HepG2 (cell line): Measurements from ENCODE around the gene SOX5. TPM values are rescaled to one million over a fixed set of nuclear protein-coding genes. Genes with fewer than 3 reads are reported as not detected.

ENCODE experiments used
- BORCS8-MEF2B ChIP-seq: sonication (generic); formaldehyde crosslinking; IDR thresholded peaks from 2 replicates; pipeline ENCODE4 v1.8.0; 2022; ENCODE audit warnings: mild to moderate bottlenecking, missing genetic modification reagents
- JDP2 ChIP-seq: sonication (generic); formaldehyde crosslinking; IDR thresholded peaks from 2 replicates; pipeline ENCODE4 v1.8.1; 2022; ENCODE audit warnings: missing genetic modification reagents, borderline replicate concordance
- MEIS1 ChIP-seq: sonication (generic); formaldehyde crosslinking; IDR thresholded peaks from 2 replicates; pipeline ENCODE4 v1.9.0; 2021; ENCODE audit warnings: mild to moderate bottlenecking, missing genetic modification reagents, moderate library complexity, borderline replicate concordance
- MEIS2 ChIP-seq: sonication (generic); formaldehyde crosslinking; IDR thresholded peaks from 2 replicates; pipeline ENCODE4 v1.9.0; 2021; ENCODE audit warnings: mild to moderate bottlenecking, missing genetic modification reagents
- PHF20 ChIP-seq: sonication (generic); formaldehyde crosslinking; IDR thresholded peaks from 2 replicates; pipeline ENCODE4 v1.5.0; 2020; ENCODE audit warnings: mild to moderate bottlenecking, missing genetic modification reagents
- TEAD2 ChIP-seq: sonication (generic); formaldehyde crosslinking; IDR thresholded peaks from 2 replicates; pipeline ENCODE4 v1.9.0; 2021; ENCODE audit warnings: missing genetic modification reagents
- TOE1 ChIP-seq: sonication (generic); formaldehyde crosslinking; IDR thresholded peaks from 2 replicates; pipeline ENCODE4 v1.4.0; 2020; ENCODE audit warnings: mild to moderate bottlenecking, missing genetic modification reagents
- ZNF543 ChIP-seq: sonication (generic); formaldehyde crosslinking; IDR thresholded peaks from 2 replicates; pipeline ENCODE4 v1.4.0; 2020; ENCODE audit warnings: mild to moderate bottlenecking, missing genetic modification reagents
- polyA plus RNA-seq, 8 experiments: library from polyadenylated mRNA; depleted of rRNA in 3 of 8; stranded (reverse) in 7 of 8; unstranded in 1 of 8; fragments of >200 nt; fragmentation: Illumina TruSeq in 4 of 8; extraction: Trizol in 4 of 8; gene quantifications; 2 replicates each; pipeline versions ENCODE4 v1.2.1 to v1.2.3, GENCODE V29; 2011 to 2016; ENCODE audit warnings: low read depth in 4 of 8, missing spikeins in 1 of 8, mixed read lengths in 1 of 8; ENCODE audit not compliant: insufficient read depth in 1 of 8
- total RNA-seq, 5 experiments: library from RNA; depleted of rRNA; stranded (reverse); fragments of >200 nt; fragmentation: Illumina TruSeq; extraction: Trizol; gene quantifications; 2 replicates each; pipeline ENCODE4 v1.2.3, GENCODE V29; 2016; ENCODE audit warnings: low read depth in 1 of 5
- TF ChIP-seq, protein P1 (sequence below): sonication (generic); formaldehyde crosslinking; IDR thresholded peaks from 2 replicates; pipeline ENCODE4 v1.4.0; 2020; ENCODE audit warnings: missing genetic modification reagents
- TF ChIP-seq, protein P2 (sequence below): sonication (generic); formaldehyde crosslinking; IDR thresholded peaks from 2 replicates; pipeline ENCODE4 v1.4.0; 2020; ENCODE audit warnings: missing genetic modification reagents
- TF ChIP-seq, protein P3 (sequence below): sonication (generic); formaldehyde crosslinking; IDR thresholded peaks from 2 replicates; pipeline ENCODE4 v1.8.1; 2023; ENCODE audit warnings: mild to moderate bottlenecking, missing genetic modification reagents
- TF ChIP-seq, protein P4 (sequence below): sonication (generic); formaldehyde crosslinking; IDR thresholded peaks from 2 replicates; pipeline ENCODE4 v1.4.0; 2020; ENCODE audit warnings: low read depth, missing genetic modification reagents
- TF ChIP-seq, protein P5 (sequence below): sonication (generic); formaldehyde crosslinking; IDR thresholded peaks from 2 replicates; pipeline ENCODE4 v1.4.0; 2020; ENCODE audit warnings: missing genetic modification reagents, borderline replicate concordance

SOX5 gene
- total and polyA plus RNA-seq, 2 of the 13 experiments (the other 11 are each of a cell fraction or from before 2014, with no cell fraction given): 18.5 to 76.4 TPM

DNA sequence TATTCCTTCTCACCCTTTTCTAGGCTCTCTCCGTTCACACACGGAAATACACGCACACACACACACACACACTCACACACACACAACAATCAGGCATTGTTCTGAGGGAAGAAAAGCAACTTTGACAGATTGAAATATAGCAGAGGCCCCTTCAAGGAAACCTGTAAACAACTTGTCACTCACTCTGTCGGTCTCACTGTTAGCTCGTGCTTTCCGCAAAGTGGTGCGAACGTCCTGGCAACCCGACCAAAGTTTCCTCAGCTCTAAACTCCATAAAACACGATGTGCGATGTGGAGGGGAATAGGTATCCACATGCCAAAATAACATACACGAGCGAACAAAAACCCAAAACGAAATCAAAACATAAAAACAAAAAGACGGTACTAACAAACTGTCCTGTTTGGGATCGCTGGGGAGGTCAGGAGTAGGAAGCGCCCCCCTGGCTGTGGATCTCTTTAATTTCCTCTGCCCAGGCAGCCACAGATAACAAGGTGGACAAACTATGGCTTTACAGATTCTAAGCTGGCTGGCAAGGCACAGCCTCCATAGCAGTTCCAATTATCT, 822 bp upstream of the SOX5 start (continued):
- TF ChIP-seq TOE1 (CRISPR knock-in tag): no peak
- TF ChIP-seq, protein P1, sequence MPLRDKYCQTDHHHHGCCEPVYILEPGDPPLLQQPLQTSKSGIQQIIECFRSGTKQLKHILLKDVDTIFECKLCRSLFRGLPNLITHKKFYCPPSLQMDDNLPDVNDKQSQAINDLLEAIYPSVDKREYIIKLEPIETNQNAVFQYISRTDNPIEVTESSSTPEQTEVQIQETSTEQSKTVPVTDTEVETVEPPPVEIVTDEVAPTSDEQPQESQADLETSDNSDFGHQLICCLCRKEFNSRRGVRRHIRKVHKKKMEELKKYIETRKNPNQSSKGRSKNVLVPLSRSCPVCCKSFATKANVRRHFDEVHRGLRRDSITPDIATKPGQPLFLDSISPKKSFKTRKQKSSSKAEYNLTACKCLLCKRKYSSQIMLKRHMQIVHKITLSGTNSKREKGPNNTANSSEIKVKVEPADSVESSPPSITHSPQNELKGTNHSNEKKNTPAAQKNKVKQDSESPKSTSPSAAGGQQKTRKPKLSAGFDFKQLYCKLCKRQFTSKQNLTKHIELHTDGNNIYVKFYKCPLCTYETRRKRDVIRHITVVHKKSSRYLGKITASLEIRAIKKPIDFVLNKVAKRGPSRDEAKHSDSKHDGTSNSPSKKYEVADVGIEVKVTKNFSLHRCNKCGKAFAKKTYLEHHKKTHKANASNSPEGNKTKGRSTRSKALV (CRISPR knock-in tag): 0 out of 2 replicates have a peak, but pooled peaks have one; percentile 66
- TF ChIP-seq, protein P2, sequence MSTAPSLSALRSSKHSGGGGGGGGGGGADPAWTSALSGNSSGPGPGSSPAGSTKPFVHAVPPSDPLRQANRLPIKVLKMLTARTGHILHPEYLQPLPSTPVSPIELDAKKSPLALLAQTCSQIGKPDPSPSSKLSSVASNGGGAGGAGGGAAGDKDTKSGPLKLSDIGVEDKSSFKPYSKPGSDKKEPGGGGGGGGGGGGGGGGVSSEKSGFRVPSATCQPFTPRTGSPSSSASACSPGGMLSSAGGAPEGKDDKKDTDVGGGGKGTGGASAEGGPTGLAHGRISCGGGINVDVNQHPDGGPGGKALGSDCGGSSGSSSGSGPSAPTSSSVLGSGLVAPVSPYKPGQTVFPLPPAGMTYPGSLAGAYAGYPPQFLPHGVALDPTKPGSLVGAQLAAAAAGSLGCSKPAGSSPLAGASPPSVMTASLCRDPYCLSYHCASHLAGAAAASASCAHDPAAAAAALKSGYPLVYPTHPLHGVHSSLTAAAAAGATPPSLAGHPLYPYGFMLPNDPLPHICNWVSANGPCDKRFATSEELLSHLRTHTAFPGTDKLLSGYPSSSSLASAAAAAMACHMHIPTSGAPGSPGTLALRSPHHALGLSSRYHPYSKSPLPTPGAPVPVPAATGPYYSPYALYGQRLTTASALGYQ (CRISPR knock-in tag): peak; percentile 28; the same call in 1 of the 2 replicates
- peak; percentile 59; the same call in 1 of the 2 replicates for TF ChIP-seq ZNF543 (CRISPR knock-in tag)
- TF ChIP-seq MEIS2: peak; percentile 47; the same call in 1 of the 2 replicates
- 0 out of 2 replicates have a peak, but pooled peaks have one; percentile 42 for TF ChIP-seq MEIS1 (CRISPR knock-in tag)
- TF ChIP-seq, protein P3, sequence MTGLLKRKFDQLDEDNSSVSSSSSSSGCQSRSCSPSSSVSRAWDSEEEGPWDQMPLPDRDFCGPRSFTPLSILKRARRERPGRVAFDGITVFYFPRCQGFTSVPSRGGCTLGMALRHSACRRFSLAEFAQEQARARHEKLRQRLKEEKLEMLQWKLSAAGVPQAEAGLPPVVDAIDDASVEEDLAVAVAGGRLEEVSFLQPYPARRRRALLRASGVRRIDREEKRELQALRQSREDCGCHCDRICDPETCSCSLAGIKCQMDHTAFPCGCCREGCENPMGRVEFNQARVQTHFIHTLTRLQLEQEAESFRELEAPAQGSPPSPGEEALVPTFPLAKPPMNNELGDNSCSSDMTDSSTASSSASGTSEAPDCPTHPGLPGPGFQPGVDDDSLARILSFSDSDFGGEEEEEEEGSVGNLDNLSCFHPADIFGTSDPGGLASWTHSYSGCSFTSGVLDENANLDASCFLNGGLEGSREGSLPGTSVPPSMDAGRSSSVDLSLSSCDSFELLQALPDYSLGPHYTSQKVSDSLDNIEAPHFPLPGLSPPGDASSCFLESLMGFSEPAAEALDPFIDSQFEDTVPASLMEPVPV (CRISPR knock-in tag): no peak
- TF ChIP-seq, protein P4, sequence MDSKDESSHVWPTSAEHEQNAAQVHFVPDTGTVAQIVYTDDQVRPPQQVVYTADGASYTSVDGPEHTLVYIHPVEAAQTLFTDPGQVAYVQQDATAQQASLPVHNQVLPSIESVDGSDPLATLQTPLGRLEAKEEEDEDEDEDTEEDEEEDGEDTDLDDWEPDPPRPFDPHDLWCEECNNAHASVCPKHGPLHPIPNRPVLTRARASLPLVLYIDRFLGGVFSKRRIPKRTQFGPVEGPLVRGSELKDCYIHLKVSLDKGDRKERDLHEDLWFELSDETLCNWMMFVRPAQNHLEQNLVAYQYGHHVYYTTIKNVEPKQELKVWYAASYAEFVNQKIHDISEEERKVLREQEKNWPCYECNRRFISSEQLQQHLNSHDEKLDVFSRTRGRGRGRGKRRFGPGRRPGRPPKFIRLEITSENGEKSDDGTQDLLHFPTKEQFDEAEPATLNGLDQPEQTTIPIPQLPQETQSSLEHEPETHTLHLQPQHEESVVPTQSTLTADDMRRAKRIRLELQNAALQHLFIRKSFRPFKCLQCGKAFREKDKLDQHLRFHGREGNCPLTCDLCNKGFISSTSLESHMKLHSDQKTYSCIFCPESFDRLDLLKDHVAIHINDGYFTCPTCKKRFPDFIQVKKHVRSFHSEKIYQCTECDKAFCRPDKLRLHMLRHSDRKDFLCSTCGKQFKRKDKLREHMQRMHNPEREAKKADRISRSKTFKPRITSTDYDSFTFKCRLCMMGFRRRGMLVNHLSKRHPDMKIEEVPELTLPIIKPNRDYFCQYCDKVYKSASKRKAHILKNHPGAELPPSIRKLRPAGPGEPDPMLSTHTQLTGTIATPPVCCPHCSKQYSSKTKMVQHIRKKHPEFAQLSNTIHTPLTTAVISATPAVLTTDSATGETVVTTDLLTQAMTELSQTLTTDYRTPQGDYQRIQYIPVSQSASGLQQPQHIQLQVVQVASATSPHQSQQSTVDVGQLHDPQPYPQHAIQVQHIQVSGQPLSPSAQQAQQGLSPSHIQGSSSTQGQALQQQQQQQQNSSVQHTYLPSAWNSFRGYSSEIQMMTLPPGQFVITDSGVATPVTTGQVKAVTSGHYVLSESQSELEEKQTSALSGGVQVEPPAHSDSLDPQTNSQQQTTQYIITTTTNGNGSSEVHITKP (CRISPR knock-in tag): no peak
- TF ChIP-seq, protein P5, sequence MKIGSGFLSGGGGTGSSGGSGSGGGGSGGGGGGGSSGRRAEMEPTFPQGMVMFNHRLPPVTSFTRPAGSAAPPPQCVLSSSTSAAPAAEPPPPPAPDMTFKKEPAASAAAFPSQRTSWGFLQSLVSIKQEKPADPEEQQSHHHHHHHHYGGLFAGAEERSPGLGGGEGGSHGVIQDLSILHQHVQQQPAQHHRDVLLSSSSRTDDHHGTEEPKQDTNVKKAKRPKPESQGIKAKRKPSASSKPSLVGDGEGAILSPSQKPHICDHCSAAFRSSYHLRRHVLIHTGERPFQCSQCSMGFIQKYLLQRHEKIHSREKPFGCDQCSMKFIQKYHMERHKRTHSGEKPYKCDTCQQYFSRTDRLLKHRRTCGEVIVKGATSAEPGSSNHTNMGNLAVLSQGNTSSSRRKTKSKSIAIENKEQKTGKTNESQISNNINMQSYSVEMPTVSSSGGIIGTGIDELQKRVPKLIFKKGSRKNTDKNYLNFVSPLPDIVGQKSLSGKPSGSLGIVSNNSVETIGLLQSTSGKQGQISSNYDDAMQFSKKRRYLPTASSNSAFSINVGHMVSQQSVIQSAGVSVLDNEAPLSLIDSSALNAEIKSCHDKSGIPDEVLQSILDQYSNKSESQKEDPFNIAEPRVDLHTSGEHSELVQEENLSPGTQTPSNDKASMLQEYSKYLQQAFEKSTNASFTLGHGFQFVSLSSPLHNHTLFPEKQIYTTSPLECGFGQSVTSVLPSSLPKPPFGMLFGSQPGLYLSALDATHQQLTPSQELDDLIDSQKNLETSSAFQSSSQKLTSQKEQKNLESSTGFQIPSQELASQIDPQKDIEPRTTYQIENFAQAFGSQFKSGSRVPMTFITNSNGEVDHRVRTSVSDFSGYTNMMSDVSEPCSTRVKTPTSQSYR (CRISPR knock-in tag): 0 out of 2 replicates have a peak, but pooled peaks have one; percentile 12
- 0 out of 2 replicates have a peak, but pooled peaks have one; percentile 25 for TF ChIP-seq BORCS8-MEF2B (CRISPR knock-in tag)
- TF ChIP-seq TEAD2 (CRISPR knock-in tag): no peak
- TF ChIP-seq PHF20: no peak
- no peak for TF ChIP-seq JDP2 (CRISPR knock-in tag)
- TF ChIP-seq, all 625 proteins: peak for 28
